H54 (cell line): Measurements from ENCODE around the gene ITPR3.

ENCODE experiments used
- DNase-seq: peaks from one replicate; pipeline ENCODE4 v3.0.0; 2011; ENCODE audit warnings: low spot score, mixed read lengths; ENCODE audit not compliant: insufficient read length
- FAIRE-seq: peaks from 3 replicates; lab custom pipeline; 2011; peaks lifted over from hg19 to GRCh38; lab: Jason Lieb, UNC
- POLR2A ChIP-seq: IDR thresholded peaks from 2 replicates; pipeline ENCODE4 v1.6.1; 2011; ENCODE audit warnings: low read depth, mild to moderate bottlenecking, low read length

The ITPR3 gene

DNA sequence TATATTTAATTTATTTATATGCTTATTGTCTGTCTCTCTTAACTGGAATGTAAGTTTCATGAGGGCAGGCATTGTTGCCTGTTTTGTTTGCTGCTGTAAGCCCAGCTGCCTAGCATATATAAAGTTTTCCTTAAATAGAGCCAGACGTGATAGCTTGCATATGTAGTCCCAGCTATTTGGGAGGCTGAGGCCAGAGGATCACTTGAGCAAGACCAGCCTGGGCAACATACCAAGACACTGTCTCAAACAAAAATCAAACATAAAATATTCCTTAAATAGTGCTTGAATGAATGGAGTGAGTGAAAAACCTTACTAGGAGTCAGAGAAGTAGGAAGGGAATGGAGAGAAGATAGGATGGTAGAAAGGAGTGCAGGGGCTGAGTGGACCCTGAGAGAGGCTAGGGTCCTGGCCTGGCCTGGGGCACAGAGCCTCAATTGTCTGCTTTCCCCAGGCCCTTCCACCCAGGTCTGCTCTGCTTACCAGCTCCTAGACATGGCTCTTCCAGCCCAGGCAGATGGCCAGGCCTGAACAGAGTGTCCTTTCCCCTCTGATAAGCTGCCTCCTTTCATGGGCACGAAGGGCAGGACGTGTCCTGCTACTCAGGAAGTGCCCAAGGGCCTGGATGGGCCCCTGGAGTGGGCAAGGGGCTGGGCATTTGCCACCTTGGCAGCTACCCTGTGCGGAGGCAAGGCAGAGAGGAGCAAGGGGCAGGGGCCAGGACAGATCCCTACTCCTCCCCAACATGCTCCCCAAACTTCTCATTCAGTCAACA is 23.4 kb upstream of the ITPR3 start:
- FAIRE-seq (no peak), DNase-seq (no peak)

GRCh38 chr6:33599413-33599938 is 21.6 kb upstream of the ITPR3 start:
- DNase-seq (no peak), FAIRE-seq (peak; percentile 52)
- TF ChIP-seq POLR2A, result no peak

More for the DNA sequence above, 23.4 kb upstream of the ITPR3 start:
- no peak for TF ChIP-seq POLR2A

GRCh38 chr6:33600761-33601160 is 20.4 kb upstream of the ITPR3 start:
- no peak for TF ChIP-seq POLR2A
- DNase-seq (no peak), FAIRE-seq (no peak)

GRCh38 chr6:33602180-33602579 is 18.9 kb upstream of the ITPR3 start:
- DNase-seq (no peak), FAIRE-seq (no peak)
- TF ChIP-seq POLR2A, result no peak

GRCh38 chr6:33604941-33605854 is 15.9 kb upstream of the ITPR3 start:
- DNase-seq, result no peak
- FAIRE-seq, result no peak

DNA sequence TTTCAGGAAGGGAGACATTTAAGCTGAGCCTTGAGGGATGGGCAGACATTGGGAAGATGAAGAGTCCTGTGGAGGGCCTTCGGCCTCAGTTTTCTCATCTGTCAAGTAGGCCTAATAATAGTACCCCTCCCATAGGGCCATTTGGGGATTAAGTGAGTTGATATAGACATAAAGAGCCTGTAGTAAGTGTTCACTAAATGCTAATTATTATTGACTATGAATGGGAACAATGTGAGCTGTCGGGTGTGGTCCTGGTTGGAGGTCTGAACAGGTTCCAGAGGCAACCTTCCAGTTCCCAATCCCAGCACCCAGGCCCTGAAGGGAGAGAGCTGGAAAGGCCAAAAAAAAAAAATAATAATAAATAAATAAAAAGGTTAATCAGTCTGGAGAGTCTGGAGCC is 14.5 kb upstream of the ITPR3 start:
- DNase-seq, result no peak
- TF ChIP-seq POLR2A, result no peak
- no peak for FAIRE-seq

More at GRCh38 chr6:33604941-33605854, 15.9 kb upstream of the ITPR3 start:
- no peak for TF ChIP-seq POLR2A

DNA sequence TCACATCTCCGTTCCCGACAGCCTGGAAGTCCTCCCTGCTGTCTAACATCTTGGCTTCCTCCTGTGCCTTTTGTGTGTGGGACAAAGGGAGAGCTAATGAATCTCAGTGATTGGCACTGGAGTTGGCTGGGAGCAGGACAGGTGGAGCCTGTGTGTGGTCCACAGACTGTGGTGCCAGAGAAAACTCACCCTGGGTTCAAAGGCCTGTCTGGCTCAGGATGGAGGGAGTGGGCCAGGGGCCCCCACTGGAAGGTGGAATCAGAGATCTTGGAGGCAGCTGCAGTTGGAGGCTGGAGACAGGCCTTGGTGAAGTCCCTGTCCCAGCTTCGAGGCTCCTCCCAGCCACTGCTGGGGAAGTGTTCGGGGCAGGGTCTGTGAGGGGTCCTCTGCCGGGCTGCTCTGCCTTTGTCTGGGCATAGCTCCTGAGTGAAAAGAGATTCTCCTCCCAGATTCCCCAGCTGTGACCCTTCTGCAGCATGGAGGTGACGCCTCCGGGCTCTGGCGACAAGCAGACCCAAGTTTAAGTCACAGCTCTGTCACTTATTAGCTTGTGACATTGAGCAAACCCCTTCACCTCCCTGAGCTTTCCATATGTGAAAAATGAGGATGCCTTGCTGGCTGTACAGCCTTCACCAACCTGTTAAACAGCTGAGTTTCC is 13.9 kb upstream of the ITPR3 start:
- TF ChIP-seq POLR2A, result no peak
- no peak for FAIRE-seq
- DNase-seq, result no peak

- TF ChIP-seq POLR2A, result no peak
- DNase-seq (no peak), FAIRE-seq (no peak)
Observed at GRCh38 chr6:33607784-33608161, 13.3 kb upstream of the ITPR3 start.

DNA sequence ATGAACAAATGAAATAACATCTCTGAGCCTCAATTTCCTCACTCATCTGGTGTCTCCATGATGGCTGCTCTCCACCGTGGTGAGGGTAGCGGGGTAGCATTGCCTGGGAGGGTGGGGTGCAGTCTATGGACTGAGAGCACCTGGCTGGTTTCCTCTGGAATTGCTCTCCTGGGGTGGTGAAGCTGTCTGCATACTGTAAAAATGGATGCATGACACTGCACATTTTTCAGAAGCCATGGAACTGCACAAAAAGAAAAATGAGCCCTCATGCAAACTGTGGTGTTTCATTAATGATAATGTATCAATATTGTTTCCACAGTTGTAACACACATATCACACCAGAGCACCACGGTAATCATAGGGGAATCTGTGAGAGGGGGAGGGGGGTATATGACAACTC is 12.1 kb upstream of the ITPR3 start:
- FAIRE-seq, result no peak
- DNase-seq, result no peak
- TF ChIP-seq POLR2A, result no peak

- no peak for TF ChIP-seq POLR2A
- FAIRE-seq (peak; percentile 30), DNase-seq (peak; percentile 78)
Observed at GRCh38 chr6:33609528-33609927, 11.6 kb upstream of the ITPR3 start.

GRCh38 chr6:33610067-33610466 is 11.1 kb upstream of the ITPR3 start:
- DNase-seq, result no peak
- FAIRE-seq, result no peak
- no peak for TF ChIP-seq POLR2A

- FAIRE-seq (no peak), DNase-seq (no peak)
- no peak for TF ChIP-seq POLR2A
Observed at GRCh38 chr6:33610779-33611732, 10.1 kb upstream of the ITPR3 start.

- no peak for DNase-seq
- TF ChIP-seq POLR2A, result no peak
- FAIRE-seq, result no peak
Observed at GRCh38 chr6:33613146-33613794, 7.9 kb upstream of the ITPR3 start.
